OCI-LY7 (cell line): ENCODE measurements around the gene ZNF516. TPM values are rescaled to one million over a fixed set of nuclear protein-coding genes. Genes with fewer than 3 reads are reported as not detected.
A peak's percentile ranks its signal among the peaks of the same experiment; 100 is the strongest.

ENCODE experiments used
- Bru-seq: library from RNA; stranded (reverse); fragments of 400-500 nt; gene quantifications from one replicate; lab custom pipeline; 2021; lab: Mats Ljungman, UMichigan
- BruChase-seq, 2 experiments: library from RNA; stranded (reverse); fragments of 400-500 nt; gene quantifications; one replicate each; lab custom pipeline; 2021; lab: Mats Ljungman, UMichigan
- BruUV-seq: library from RNA; stranded (reverse); fragments of 400-500 nt; replicated peaks from 2 replicates; lab custom pipeline; 2021; lab: Mats Ljungman, UMichigan
- CTCF ChIA-PET: fragments of 300-600 bp; sonication (Branson Sonifier 250); formaldehyde crosslinking; loops from one replicate; lab custom pipeline; 2022; ENCODE audit warnings: antibody characterized with exemption; ENCODE audit not compliant: unreplicated experiment; lab: Charles Lee
- POLR2A ChIA-PET: fragments of 300-600 bp; sonication (Branson Sonifier 250); formaldehyde crosslinking; loops from one replicate; lab custom pipeline; 2022; ENCODE audit warnings: antibody characterized with exemption; lab: Charles Lee
- DNase-seq: peaks from one replicate; pipeline ENCODE4 v3.0.0-alpha.2; 2015; ENCODE audit warnings: low spot score
- H2AFZ ChIP-seq: fragments of 200-600 bp; sonication (generic), shearing (Covaris generic); 2 replicates; pipeline ENCODE4 v1.6.1; 2014; ENCODE audit warnings: mild to moderate bottlenecking, antibody characterized with exemption, low read length, moderate library complexity
- H3K27ac ChIP-seq: fragments of 200-600 bp; sonication (generic); 2 replicates; pipeline ENCODE4 v1.5.1; 2014; ENCODE audit warnings: mixed run types, low read depth, mild to moderate bottlenecking, moderate library complexity, low read length, inconsistent platforms; ENCODE audit not compliant: poor library complexity, severe bottlenecking
- H3K36me3 ChIP-seq: fragments of 200-600 bp; sonication (generic); 2 replicates; pipeline ENCODE4 v1.6.1; 2014; ENCODE audit warnings: mild to moderate bottlenecking, antibody characterized with exemption, low read length, moderate library complexity, mixed read lengths; ENCODE audit not compliant: insufficient read depth
- H3K4me1 ChIP-seq: fragments of 200-600 bp; sonication (generic); 2 replicates; pipeline ENCODE4 v1.5.1; 2014; ENCODE audit warnings: mild to moderate bottlenecking, low read length; ENCODE audit not compliant: insufficient read depth, poor library complexity, severe bottlenecking
- H3K4me2 ChIP-seq: fragments of 200-600 bp; sonication (generic); 2 replicates; pipeline ENCODE4 v1.6.1; 2014; ENCODE audit warnings: mild to moderate bottlenecking, low read length
- H3K4me3 ChIP-seq: fragments of 200-600 bp; sonication (generic); 2 replicates; pipeline ENCODE4 v1.5.1; 2014; ENCODE audit warnings: mild to moderate bottlenecking, low read depth, low read length; ENCODE audit not compliant: poor library complexity, severe bottlenecking
- H3K79me2 ChIP-seq: fragments of 200-600 bp; sonication (generic); 2 replicates; pipeline ENCODE4 v1.6.1; 2016; ENCODE audit warnings: low read depth, mild to moderate bottlenecking, low read length, moderate library complexity, mixed read lengths; ENCODE audit not compliant: insufficient read depth
- H3K9me2 ChIP-seq: fragments of 200-600 bp; sonication (generic); 2 replicates; pipeline ENCODE4 v1.6.1; 2016; ENCODE audit warnings: mild to moderate bottlenecking, low read length, mixed read lengths; ENCODE audit not compliant: insufficient read depth
- H3K9me3 ChIP-seq: fragments of 200-600 bp; sonication (generic); 2 replicates; pipeline ENCODE4 v1.6.1; 2014; ENCODE audit warnings: mild to moderate bottlenecking, mixed run types, low read length, mixed read lengths
- H4K20me1 ChIP-seq: fragments of 200-600 bp; sonication (generic); 2 replicates; pipeline ENCODE4 v1.6.1; 2014; ENCODE audit warnings: mild to moderate bottlenecking, antibody characterized with exemption, low read length, moderate library complexity, mixed read lengths; ENCODE audit not compliant: insufficient read depth
- CTCF ChIP-seq: fragments of 200-600 bp; sonication (generic); conservative IDR thresholded peaks from 2 replicates; pipeline ENCODE4 v1.5.1; 2014; ENCODE audit warnings: mild to moderate bottlenecking, antibody characterized with exemption, low read length, moderate library complexity, mixed read lengths
- EZH2phosphoT487 ChIP-seq: fragments of 200-600 bp; sonication (generic); IDR thresholded peaks from 2 replicates; pipeline ENCODE4 v1.6.1; 2018; ENCODE audit warnings: low read depth, borderline replicate concordance, mild to moderate bottlenecking, mixed run types, antibody characterized with exemption, low read length, moderate library complexity, mixed read lengths
- intact Hi-C: fragments of 100-400 bp; cut with micrococcal nuclease; formaldehyde crosslinking; loops from one replicate; pipeline ENCODE4 v1.10.0; 2022; ENCODE audit not compliant: unreplicated experiment
- long read RNA-seq: library from polyadenylated mRNA; stranded (forward); transcript quantifications from one replicate; pipeline ENCODE4 v2.0.0, GENCODE V29; 2022
- total RNA-seq, 2 experiments: library from RNA; depleted of rRNA in 1 of 2; stranded (reverse); fragments of >200 nt in 1 of 2; shearing (Covaris generic) in 1 of 2; gene quantifications; 2 replicates each; pipeline ENCODE4 v1.2.3, GENCODE V29; 2014 to 2022

The ZNF516 gene, protein sequence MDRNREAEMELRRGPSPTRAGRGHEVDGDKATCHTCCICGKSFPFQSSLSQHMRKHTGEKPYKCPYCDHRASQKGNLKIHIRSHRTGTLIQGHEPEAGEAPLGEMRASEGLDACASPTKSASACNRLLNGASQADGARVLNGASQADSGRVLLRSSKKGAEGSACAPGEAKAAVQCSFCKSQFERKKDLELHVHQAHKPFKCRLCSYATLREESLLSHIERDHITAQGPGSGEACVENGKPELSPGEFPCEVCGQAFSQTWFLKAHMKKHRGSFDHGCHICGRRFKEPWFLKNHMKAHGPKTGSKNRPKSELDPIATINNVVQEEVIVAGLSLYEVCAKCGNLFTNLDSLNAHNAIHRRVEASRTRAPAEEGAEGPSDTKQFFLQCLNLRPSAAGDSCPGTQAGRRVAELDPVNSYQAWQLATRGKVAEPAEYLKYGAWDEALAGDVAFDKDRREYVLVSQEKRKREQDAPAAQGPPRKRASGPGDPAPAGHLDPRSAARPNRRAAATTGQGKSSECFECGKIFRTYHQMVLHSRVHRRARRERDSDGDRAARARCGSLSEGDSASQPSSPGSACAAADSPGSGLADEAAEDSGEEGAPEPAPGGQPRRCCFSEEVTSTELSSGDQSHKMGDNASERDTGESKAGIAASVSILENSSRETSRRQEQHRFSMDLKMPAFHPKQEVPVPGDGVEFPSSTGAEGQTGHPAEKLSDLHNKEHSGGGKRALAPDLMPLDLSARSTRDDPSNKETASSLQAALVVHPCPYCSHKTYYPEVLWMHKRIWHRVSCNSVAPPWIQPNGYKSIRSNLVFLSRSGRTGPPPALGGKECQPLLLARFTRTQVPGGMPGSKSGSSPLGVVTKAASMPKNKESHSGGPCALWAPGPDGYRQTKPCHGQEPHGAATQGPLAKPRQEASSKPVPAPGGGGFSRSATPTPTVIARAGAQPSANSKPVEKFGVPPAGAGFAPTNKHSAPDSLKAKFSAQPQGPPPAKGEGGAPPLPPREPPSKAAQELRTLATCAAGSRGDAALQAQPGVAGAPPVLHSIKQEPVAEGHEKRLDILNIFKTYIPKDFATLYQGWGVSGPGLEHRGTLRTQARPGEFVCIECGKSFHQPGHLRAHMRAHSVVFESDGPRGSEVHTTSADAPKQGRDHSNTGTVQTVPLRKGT
- 14.3 and 16.2 TPM in 2 replicates for total RNA-seq (2014; rRNA removed; shearing (Covaris generic))
- 32.3 and 38.2 TPM in 2 replicates for total RNA-seq (2022)
- Bru-seq, nascent RNA = percentile 79 among the genes with signal in this experiment
- BruChase-seq, experiment 1, labeled RNA remaining after a 6-hour chase = percentile 73 among the genes with signal in this experiment
- BruChase-seq, experiment 2, labeled RNA remaining after a 2-hour chase = percentile 73 among the genes with signal in this experiment
- long read RNA-seq, partial matches to known transcripts = 24 of 39 reads
- long read RNA-seq, other reads (novel, unspliced or antisense) = 14 of 39 reads

- ChIA-PET POLR2A (interaction anchor here (0.7 kb wide), 1 partner anchor 606 kb away, joined by 3 read pairs; no protein-coding TSS in a partner anchor), CTCF (no interaction called here)
- intact Hi-C loops = loop anchor here (2.0 to 10.0 kb wide), 4 partner anchors 328 to 1280 kb away; partner anchors contain the start of genes TSHZ1 and ZNF236
- Histone ChIP-seq H3K79me2 (peaks cover 41% of the 10 kb centered on the region), H3K4me2 (peak within 1 kb of the TSS; percentile 88), H2AFZ (peak within 1 kb of the TSS; percentile 50; the same call in 1 of the 2 replicates), H3K27ac (peak within 1 kb of the TSS; percentile 98), H3K4me3 (peak within 1 kb of the TSS; percentile 92), H3K4me1 (peaks cover 42% of the 10 kb centered on the region), H3K36me3 (no peaks in the 10 kb centered on the region; the same call in 1 of the 2 replicates), H4K20me1 (peaks cover 7% of the 10 kb centered on the region; the same call in 1 of the 2 replicates), H3K9me2 (no peaks in the 10 kb centered on the region), H3K9me3 (no peaks in the 10 kb centered on the region)
- no peak for TF ChIP-seq CTCF
- TF ChIP-seq EZH2phosphoT487 = no peak
- peak; percentile 70 for DNase-seq
- no TSS peak for BruUV-seq
Measured at GRCh38 chr18:76495006-76495370, at the start of gene ZNF516. Gene ZNF516, minus strand, starts transcription at chr18:76495242. Its CDS starts 52,188 bp downstream, at chr18:76443054.

DNA sequence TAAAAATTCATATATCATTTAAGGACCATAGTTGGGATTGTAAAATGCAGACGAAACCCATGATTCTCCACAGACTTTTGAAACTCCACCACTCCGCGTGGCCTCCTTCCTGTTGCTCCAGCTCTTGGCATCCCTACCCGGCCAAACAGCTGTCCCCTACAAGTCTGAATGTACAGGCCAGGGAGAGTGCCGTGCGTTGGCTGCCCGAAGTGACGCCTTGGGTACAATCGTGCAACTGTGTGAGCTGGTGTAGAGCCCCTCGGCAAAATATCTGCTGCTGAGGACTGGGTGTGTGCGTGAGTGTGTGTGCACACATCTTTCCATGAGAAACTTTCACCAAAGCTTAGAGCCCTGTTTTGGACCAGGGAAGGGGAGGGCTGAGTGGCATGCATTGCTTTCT lies 43.8 kb upstream of the ZNF516 start:
- intact Hi-C loops = no loop called here
- H4K20me1 ChIP-seq = no peaks in the 10 kb centered on the region
- TF ChIP-seq CTCF = no peak
- TF ChIP-seq EZH2phosphoT487 = no peak
- H3K4me3 ChIP-seq = no peak overlapping the region
- H3K4me1 ChIP-seq = no peaks in the 10 kb centered on the region
- H3K9me2 ChIP-seq = no peaks in the 10 kb centered on the region
- H3K36me3 ChIP-seq = no peaks in the 10 kb centered on the region
- no peak overlapping the region for H3K4me2 ChIP-seq
- H3K9me3 ChIP-seq = no peaks in the 10 kb centered on the region
- H3K79me2 ChIP-seq = no peaks in the 10 kb centered on the region
- POLR2A ChIA-PET = no interaction called here
- no TSS peak for BruUV-seq
- CTCF ChIA-PET = no interaction called here
- H3K27ac ChIP-seq = no peak overlapping the region
- no peak for DNase-seq
- H2AFZ ChIP-seq = no peak overlapping the region
